ENCODE results near the gene STUB1. TPM values are rescaled to one million over a fixed set of nuclear protein-coding genes. Genes with fewer than 3 reads are reported as not detected.

The STUB1 gene
- total and polyA plus RNA-seq, 4 donors = 32.4 to 74.4 (median 50.2) TPM

DNA sequence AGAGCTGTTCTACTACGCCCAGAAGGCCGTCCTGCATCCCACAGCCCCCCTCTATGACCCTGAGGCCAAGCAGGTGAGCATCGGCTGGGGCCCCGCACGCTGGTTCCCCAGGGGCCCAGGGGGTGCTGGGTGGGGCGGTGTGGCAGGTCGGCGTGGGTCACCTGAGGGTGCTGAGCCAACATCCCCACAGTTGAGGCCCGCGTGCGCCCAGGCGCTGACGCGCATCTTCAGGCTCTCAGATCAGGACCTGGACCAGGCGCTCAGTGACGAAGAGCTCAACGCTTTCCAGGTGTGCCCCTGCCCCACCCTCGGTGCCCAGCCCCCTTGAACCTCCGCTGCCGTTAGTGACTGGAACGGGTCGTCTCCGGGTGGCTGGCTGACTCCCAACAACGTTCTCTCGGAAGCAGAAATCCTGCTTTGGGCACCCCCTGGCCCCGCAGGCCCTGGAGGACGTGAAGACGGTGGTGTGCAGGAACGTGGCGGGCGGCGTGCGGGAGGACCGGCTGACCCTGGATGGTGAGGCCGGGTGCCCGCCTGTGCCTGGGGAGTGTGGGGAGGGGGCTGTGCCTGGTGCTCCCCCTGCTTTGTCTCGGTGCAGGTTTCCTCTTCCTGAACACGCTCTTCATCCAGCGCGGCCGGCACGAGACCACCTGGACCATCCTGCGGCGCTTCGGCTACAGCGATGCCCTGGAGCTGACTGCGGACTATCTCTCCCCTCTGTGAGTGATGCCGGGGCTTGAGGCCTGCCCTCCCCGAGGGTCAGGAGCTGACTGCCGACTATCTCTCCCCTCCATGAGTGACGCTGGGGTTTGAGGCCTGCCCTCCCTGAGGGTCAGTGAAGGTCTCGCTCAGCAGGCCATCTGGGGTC, 9.5 kb upstream of the STUB1 start:
- WGBS = 95% methylated on average over 52 of the region's 52 CpGs
- Histone ChIP-seq H3K36me3 (ENCODE audit: control insufficient read depth in 4 of 4, insufficient read depth in 3 of 4, low read depth in 1 of 4, low read length in 3 of 4) (peaks cover 5 to 37% (median 19%) of the 10 kb centered on the region in 4 donors), H3K4me3 (ENCODE audit: low read depth in 1 of 3, low read length in 3 of 3) (no peak overlapping the region), H3K9me3 (ENCODE audit: control insufficient read depth in 4 of 4, low read length in 3 of 4) (no peaks in the 10 kb centered on the region), H3K27ac (ENCODE audit: low read depth in 1 of 2, low read length in 2 of 2) (no peak overlapping the region), H3K9ac (ENCODE audit: low read depth in 1 of 2, low read length in 2 of 2) (no peak overlapping the region), H3K27me3 (ENCODE audit: control insufficient read depth in 4 of 4, insufficient read depth in 4 of 4, low read length in 3 of 4) (no peaks in the 10 kb centered on the region), H3K4me1 (ENCODE audit: control insufficient read depth in 4 of 4, insufficient read depth in 4 of 4, low read length in 3 of 4) (peaks cover 13 to 30% (median 19%) of the 10 kb centered on the region in 4 donors)
- DNase-seq (ENCODE audit: low spot score) = no peak
- TF ChIP-seq, protein P1, sequence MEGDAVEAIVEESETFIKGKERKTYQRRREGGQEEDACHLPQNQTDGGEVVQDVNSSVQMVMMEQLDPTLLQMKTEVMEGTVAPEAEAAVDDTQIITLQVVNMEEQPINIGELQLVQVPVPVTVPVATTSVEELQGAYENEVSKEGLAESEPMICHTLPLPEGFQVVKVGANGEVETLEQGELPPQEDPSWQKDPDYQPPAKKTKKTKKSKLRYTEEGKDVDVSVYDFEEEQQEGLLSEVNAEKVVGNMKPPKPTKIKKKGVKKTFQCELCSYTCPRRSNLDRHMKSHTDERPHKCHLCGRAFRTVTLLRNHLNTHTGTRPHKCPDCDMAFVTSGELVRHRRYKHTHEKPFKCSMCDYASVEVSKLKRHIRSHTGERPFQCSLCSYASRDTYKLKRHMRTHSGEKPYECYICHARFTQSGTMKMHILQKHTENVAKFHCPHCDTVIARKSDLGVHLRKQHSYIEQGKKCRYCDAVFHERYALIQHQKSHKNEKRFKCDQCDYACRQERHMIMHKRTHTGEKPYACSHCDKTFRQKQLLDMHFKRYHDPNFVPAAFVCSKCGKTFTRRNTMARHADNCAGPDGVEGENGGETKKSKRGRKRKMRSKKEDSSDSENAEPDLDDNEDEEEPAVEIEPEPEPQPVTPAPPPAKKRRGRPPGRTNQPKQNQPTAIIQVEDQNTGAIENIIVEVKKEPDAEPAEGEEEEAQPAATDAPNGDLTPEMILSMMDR (IDR thresholded peaks at IDR 0.05; ENCODE audit: low read depth, low read length, missing input control) = no peak
- TF ChIP-seq, protein P2, sequence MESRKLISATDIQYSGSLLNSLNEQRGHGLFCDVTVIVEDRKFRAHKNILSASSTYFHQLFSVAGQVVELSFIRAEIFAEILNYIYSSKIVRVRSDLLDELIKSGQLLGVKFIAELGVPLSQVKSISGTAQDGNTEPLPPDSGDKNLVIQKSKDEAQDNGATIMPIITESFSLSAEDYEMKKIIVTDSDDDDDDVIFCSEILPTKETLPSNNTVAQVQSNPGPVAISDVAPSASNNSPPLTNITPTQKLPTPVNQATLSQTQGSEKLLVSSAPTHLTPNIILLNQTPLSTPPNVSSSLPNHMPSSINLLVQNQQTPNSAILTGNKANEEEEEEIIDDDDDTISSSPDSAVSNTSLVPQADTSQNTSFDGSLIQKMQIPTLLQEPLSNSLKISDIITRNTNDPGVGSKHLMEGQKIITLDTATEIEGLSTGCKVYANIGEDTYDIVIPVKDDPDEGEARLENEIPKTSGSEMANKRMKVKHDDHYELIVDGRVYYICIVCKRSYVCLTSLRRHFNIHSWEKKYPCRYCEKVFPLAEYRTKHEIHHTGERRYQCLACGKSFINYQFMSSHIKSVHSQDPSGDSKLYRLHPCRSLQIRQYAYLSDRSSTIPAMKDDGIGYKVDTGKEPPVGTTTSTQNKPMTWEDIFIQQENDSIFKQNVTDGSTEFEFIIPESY (IDR thresholded peaks at IDR 0.05) = no peak
- TF ChIP-seq FOXA2 (IDR thresholded peaks at IDR 0.05) (no peak), NR2F2 (IDR thresholded peaks at IDR 0.05) (no peak), SP1 (IDR thresholded peaks at IDR 0.05) (no peak), FOXA1 (IDR thresholded peaks at IDR 0.05) (no peak), HNF4G (IDR thresholded peaks at IDR 0.05) (no peak)

DNA sequence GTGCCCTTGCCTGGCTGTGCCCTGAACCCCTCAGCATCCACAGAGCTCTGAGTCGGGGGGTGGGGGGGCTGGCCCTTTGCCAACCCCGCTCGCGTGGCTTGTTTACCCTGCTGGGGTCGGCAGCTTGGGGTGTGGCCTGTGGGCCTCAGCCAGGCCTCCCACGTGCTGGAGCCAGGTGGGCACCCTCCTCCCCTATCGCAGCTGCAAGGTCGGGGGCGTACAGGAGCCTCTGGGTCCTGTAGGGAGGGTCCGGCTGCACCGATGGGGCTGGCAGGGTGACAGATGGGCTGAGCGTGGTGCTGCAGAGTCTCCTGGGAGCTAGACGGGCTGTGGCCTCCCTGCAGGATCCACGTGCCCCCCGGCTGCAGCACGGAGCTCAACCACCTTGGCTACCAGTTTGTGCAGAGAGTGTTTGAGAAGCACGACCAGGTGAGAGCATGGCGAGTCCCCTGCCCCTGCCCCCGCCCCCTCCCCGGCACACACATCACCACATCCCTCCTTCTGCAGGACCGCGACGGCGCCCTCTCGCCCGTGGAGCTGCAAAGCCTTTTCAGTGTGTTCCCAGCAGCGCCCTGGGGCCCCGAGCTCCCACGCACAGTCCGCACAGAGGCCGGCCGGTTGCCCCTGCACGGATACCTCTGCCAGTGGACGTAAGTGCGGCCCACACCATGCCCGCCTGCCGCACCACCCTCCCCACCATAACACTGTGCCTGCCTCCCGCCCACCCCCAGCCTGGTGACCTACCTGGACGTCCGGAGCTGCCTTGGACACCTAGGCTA, 8.7 kb upstream of the STUB1 start:
- TF ChIP-seq GABPA (IDR thresholded peaks at IDR 0.05 in 1 of 2, conservative IDR thresholded peaks at IDR 0.05 in 1 of 2) (no peak), RAD21 (IDR thresholded peaks at IDR 0.05) (no peak), JUND (IDR thresholded peaks at IDR 0.05) (no peak)
- TF ChIP-seq, protein P3, sequence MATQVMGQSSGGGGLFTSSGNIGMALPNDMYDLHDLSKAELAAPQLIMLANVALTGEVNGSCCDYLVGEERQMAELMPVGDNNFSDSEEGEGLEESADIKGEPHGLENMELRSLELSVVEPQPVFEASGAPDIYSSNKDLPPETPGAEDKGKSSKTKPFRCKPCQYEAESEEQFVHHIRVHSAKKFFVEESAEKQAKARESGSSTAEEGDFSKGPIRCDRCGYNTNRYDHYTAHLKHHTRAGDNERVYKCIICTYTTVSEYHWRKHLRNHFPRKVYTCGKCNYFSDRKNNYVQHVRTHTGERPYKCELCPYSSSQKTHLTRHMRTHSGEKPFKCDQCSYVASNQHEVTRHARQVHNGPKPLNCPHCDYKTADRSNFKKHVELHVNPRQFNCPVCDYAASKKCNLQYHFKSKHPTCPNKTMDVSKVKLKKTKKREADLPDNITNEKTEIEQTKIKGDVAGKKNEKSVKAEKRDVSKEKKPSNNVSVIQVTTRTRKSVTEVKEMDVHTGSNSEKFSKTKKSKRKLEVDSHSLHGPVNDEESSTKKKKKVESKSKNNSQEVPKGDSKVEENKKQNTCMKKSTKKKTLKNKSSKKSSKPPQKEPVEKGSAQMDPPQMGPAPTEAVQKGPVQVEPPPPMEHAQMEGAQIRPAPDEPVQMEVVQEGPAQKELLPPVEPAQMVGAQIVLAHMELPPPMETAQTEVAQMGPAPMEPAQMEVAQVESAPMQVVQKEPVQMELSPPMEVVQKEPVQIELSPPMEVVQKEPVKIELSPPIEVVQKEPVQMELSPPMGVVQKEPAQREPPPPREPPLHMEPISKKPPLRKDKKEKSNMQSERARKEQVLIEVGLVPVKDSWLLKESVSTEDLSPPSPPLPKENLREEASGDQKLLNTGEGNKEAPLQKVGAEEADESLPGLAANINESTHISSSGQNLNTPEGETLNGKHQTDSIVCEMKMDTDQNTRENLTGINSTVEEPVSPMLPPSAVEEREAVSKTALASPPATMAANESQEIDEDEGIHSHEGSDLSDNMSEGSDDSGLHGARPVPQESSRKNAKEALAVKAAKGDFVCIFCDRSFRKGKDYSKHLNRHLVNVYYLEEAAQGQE (IDR thresholded peaks at IDR 0.05) = no peak
- Histone ChIP-seq H3K4me3 (ENCODE audit: low read depth in 1 of 3, low read length in 3 of 3) (no peak overlapping the region), H3K4me1 (ENCODE audit: control insufficient read depth in 4 of 4, insufficient read depth in 4 of 4, low read length in 3 of 4) (peaks cover 14 to 36% (median 20%) of the 10 kb centered on the region in 4 donors), H3K27me3 (ENCODE audit: control insufficient read depth in 4 of 4, insufficient read depth in 4 of 4, low read length in 3 of 4) (no peaks in the 10 kb centered on the region), H3K9me3 (ENCODE audit: control insufficient read depth in 4 of 4, low read length in 3 of 4) (no peaks in the 10 kb centered on the region), H3K27ac (ENCODE audit: low read depth in 1 of 2, low read length in 2 of 2) (no peak overlapping the region), H3K36me3 (ENCODE audit: control insufficient read depth in 4 of 4, insufficient read depth in 3 of 4, low read depth in 1 of 4, low read length in 3 of 4) (peaks cover 5 to 37% (median 19%) of the 10 kb centered on the region in 4 donors), H3K9ac (ENCODE audit: low read depth in 1 of 2, low read length in 2 of 2) (no peak overlapping the region)
- WGBS = 90% methylated on average over 40 of the region's 40 CpGs
- no peak for DNase-seq (ENCODE audit: low spot score)

Data from liver (tissue), 9 donors.